Putamen (tissue), 1 donor: ENCODE results near the gene KATNB1.
"Not testable (repeated sequence)": the region's sequence is repeated elsewhere in the genome, so short reads cannot be mapped to it uniquely, and the experiment has no call there.

Source experiments
- DNase-seq: peaks from one replicate; pipeline ENCODE4 v3.0.0-alpha.2; 2016; ENCODE audit warnings: low spot score

KATNB1 gene

GRCh38 chr16:57791893-57792461 lies 56.4 kb downstream of the KATNB1 start:
- DNase-seq = no peak

GRCh38 chr16:57794849-57795430 lies 59.4 kb downstream of the KATNB1 start:
- DNase-seq = no peak

GRCh38 chr16:57795431-57795878 lies 59.9 kb downstream of the KATNB1 start:
- DNase-seq = no peak

GRCh38 chr16:57796014-57796413 lies 60.4 kb downstream of the KATNB1 start:
- not testable (repeated sequence) for DNase-seq

- DNase-seq = no peak
These were observed 61.6 kb downstream of the KATNB1 start for GRCh38 chr16:57797216-57797525.

- DNase-seq = no peak
These were observed 62.1 kb downstream of the KATNB1 start for GRCh38 chr16:57797526-57798266.

- DNase-seq = no peak
These were observed 62.8 kb downstream of the KATNB1 start for GRCh38 chr16:57798267-57798810.

- DNase-seq = no peak
These were observed 63.5 kb downstream of the KATNB1 start for GRCh38 chr16:57798953-57799599.

GRCh38 chr16:57799600-57800199 lies 64.1 kb downstream of the KATNB1 start:
- DNase-seq = no peak

- no peak for DNase-seq
These were observed 64.9 kb downstream of the KATNB1 start for GRCh38 chr16:57800200-57801097.

- no peak for DNase-seq
These were observed 65.7 kb downstream of the KATNB1 start for GRCh38 chr16:57801098-57801808.

GRCh38 chr16:57801809-57802340 lies 66.3 kb downstream of the KATNB1 start:
- no peak for DNase-seq

- DNase-seq = peak; percentile 85
These were observed 67.0 kb downstream of the KATNB1 start, which contains the start of gene KIFC3 for GRCh38 chr16:57802341-57803133. KIFC3 (minus strand) TSS chr16:57802491; CDS start chr16:57798243, 4,248 bp downstream.

- DNase-seq = peak; percentile 89
These were observed 67.8 kb downstream of the KATNB1 start for GRCh38 chr16:57803134-57803990.

GRCh38 chr16:57804111-57804837 lies 68.7 kb downstream of the KATNB1 start:
- DNase-seq = no peak

GRCh38 chr16:57805176-57805575 lies 69.6 kb downstream of the KATNB1 start:
- DNase-seq = no peak
